Activated naive CD4-positive, alpha-beta T cell treated with anti-CD3 and anti-CD28 coated beads for 36 hours (primary cell): Measurements from ENCODE around the gene MEI4. TPM values are rescaled to one million over a fixed set of nuclear protein-coding genes. Genes with fewer than 3 reads are reported as not detected.
"Not testable (repeated sequence)": the region's sequence is repeated elsewhere in the genome, so short reads cannot be mapped to it uniquely, and the experiment has no call there.

ENCODE experiments used
- CTCF ChIA-PET: fragments of 350-600 bp; sonication (Branson Sonifier 250); formaldehyde crosslinking; loops from one replicate; lab custom pipeline; 2021; ENCODE audit warnings: antibody characterized with exemption; lab: Charles Lee
- DNase-seq: peaks from one replicate; pipeline ENCODE4 v3.0.0-alpha.2; 2020
- H3K27ac Mint-ChIP-seq: one replicate; pipeline ENCODE4 v1.8.0; 2021; ENCODE audit warnings: mild to moderate bottlenecking, mixed read lengths
- H3K27me3 Mint-ChIP-seq: one replicate; pipeline ENCODE4 v1.8.0; 2021; ENCODE audit warnings: low read depth, mixed read lengths
- H3K36me3 Mint-ChIP-seq: one replicate; pipeline ENCODE4 v1.8.0; 2021; ENCODE audit warnings: low read depth, mixed read lengths
- H3K4me1 Mint-ChIP-seq: one replicate; pipeline ENCODE4 v1.8.0; 2021; ENCODE audit warnings: low read depth, mixed read lengths
- H3K4me3 Mint-ChIP-seq: one replicate; pipeline ENCODE4 v1.8.0; 2021; ENCODE audit warnings: mild to moderate bottlenecking, moderate library complexity, mixed read lengths
- H3K9me3 Mint-ChIP-seq: one replicate; pipeline ENCODE4 v1.8.0; 2021; ENCODE audit warnings: mixed read lengths
- intact Hi-C: fragments of 100-400 bp; cut with micrococcal nuclease; formaldehyde crosslinking; loops from one replicate; pipeline ENCODE4 v1.15.1; 2023
- total RNA-seq, 2 experiments: library from RNA; stranded (reverse); gene quantifications; one replicate each; pipeline ENCODE4 v1.2.3, GENCODE V29; 2021

The MEI4 gene
- total RNA-seq, 2 experiments from 2014 or later: not detected

- CTCF ChIA-PET: no interaction called here
- Mint-ChIP-seq H3K27me3 (no peaks in the 10 kb centered on the region), H3K4me1 (no peaks in the 10 kb centered on the region), H3K36me3 (no peaks in the 10 kb centered on the region), H3K4me3 (no peak overlapping the region), H3K27ac (no peak overlapping the region), H3K9me3 (peaks cover 6% of the 10 kb centered on the region)
- DNase-seq: no peak
- intact Hi-C loops: no loop called here
Measured at GRCh38 chr6:77778527-77778926, 125.7 kb downstream of the MEI4 start.

GRCh38 chr6:77786935-77787629, 134.2 kb downstream of the MEI4 start:
- no peaks in the 10 kb centered on the region for H3K36me3 Mint-ChIP-seq
- no peak for DNase-seq
- CTCF ChIA-PET: no interaction called here
- intact Hi-C loops: no loop called here
- H3K4me1 Mint-ChIP-seq: no peaks in the 10 kb centered on the region
- peaks cover 4% of the 10 kb centered on the region for H3K9me3 Mint-ChIP-seq
- no peaks in the 10 kb centered on the region for H3K27me3 Mint-ChIP-seq
- H3K4me3 Mint-ChIP-seq: no peak overlapping the region
- no peak overlapping the region for H3K27ac Mint-ChIP-seq

- Mint-ChIP-seq H3K36me3 (no peaks in the 10 kb centered on the region), H3K27me3 (no peaks in the 10 kb centered on the region), H3K27ac (no peak overlapping the region), H3K4me1 (no peaks in the 10 kb centered on the region), H3K9me3 (peaks cover 14% of the 10 kb centered on the region), H3K4me3 (no peak overlapping the region)
- CTCF ChIA-PET: no interaction called here
- DNase-seq: no peak
- intact Hi-C loops: no loop called here
Measured at GRCh38 chr6:77796824-77797809, 144.3 kb downstream of the MEI4 start.

- CTCF ChIA-PET: interaction anchor here (0.5 kb wide), 1 partner anchor 773 kb away, joined by 3 read pairs; no protein-coding TSS in a partner anchor
- intact Hi-C loops: no loop called here
- no peak for DNase-seq
- Mint-ChIP-seq H3K27me3 (no peaks in the 10 kb centered on the region), H3K27ac (no peak overlapping the region), H3K36me3 (no peaks in the 10 kb centered on the region), H3K4me1 (no peaks in the 10 kb centered on the region), H3K4me3 (no peak overlapping the region), H3K9me3 (no peaks in the 10 kb centered on the region)
Measured at GRCh38 chr6:77812304-77812703, 159.5 kb downstream of the MEI4 start.

GRCh38 chr6:77813090-77813489, 160.3 kb downstream of the MEI4 start:
- Mint-ChIP-seq H3K27me3 (no peaks in the 10 kb centered on the region), H3K36me3 (no peaks in the 10 kb centered on the region), H3K4me1 (no peaks in the 10 kb centered on the region), H3K27ac (no peak overlapping the region), H3K4me3 (no peak overlapping the region), H3K9me3 (no peaks in the 10 kb centered on the region)
- CTCF ChIA-PET: no interaction called here
- DNase-seq: no peak
- intact Hi-C loops: no loop called here

GRCh38 chr6:77814119-77814518, 161.3 kb downstream of the MEI4 start:
- no peak overlapping the region for H3K27ac Mint-ChIP-seq
- CTCF ChIA-PET: no interaction called here
- no peaks in the 10 kb centered on the region for H3K4me1 Mint-ChIP-seq
- no peaks in the 10 kb centered on the region for H3K36me3 Mint-ChIP-seq
- H3K9me3 Mint-ChIP-seq: no peaks in the 10 kb centered on the region
- H3K27me3 Mint-ChIP-seq: no peaks in the 10 kb centered on the region
- intact Hi-C loops: no loop called here
- DNase-seq: no peak
- no peak overlapping the region for H3K4me3 Mint-ChIP-seq

- CTCF ChIA-PET: interaction anchor here (0.7 kb wide), 1 partner anchor 133 kb away, joined by 6 read pairs; no protein-coding TSS in a partner anchor
- Mint-ChIP-seq H3K4me3 (no peak overlapping the region), H3K27ac (no peak overlapping the region), H3K9me3 (no peaks in the 10 kb centered on the region), H3K36me3 (no peaks in the 10 kb centered on the region), H3K27me3 (no peaks in the 10 kb centered on the region), H3K4me1 (no peaks in the 10 kb centered on the region)
- intact Hi-C loops: no loop called here
- no peak for DNase-seq
Measured at GRCh38 chr6:77815531-77815930, 162.7 kb downstream of the MEI4 start.

GRCh38 chr6:77816766-77817270, 164.0 kb downstream of the MEI4 start:
- intact Hi-C loops: no loop called here
- CTCF ChIA-PET: no interaction called here
- Mint-ChIP-seq H3K36me3 (no peaks in the 10 kb centered on the region), H3K27ac (no peak overlapping the region), H3K9me3 (no peaks in the 10 kb centered on the region), H3K27me3 (no peaks in the 10 kb centered on the region), H3K4me1 (no peaks in the 10 kb centered on the region), H3K4me3 (no peak overlapping the region)
- no peak for DNase-seq

GRCh38 chr6:77822265-77822664, 169.4 kb downstream of the MEI4 start:
- no peak overlapping the region for H3K4me3 Mint-ChIP-seq
- CTCF ChIA-PET: no interaction called here
- no peaks in the 10 kb centered on the region for H3K4me1 Mint-ChIP-seq
- no peak overlapping the region for H3K27ac Mint-ChIP-seq
- H3K27me3 Mint-ChIP-seq: no peaks in the 10 kb centered on the region
- no peaks in the 10 kb centered on the region for H3K36me3 Mint-ChIP-seq
- no peaks in the 10 kb centered on the region for H3K9me3 Mint-ChIP-seq
- no peak for DNase-seq
- intact Hi-C loops: no loop called here

- Mint-ChIP-seq H3K36me3 (no peaks in the 10 kb centered on the region), H3K4me3 (no peak overlapping the region), H3K9me3 (no peaks in the 10 kb centered on the region), H3K4me1 (no peaks in the 10 kb centered on the region), H3K27me3 (no peaks in the 10 kb centered on the region), H3K27ac (no peak overlapping the region)
- intact Hi-C loops: no loop called here
- CTCF ChIA-PET: interaction anchor here (0.6 kb wide), 1 partner anchor 168 kb away, joined by 8 read pairs; no protein-coding TSS in a partner anchor
- DNase-seq: no peak
Measured at GRCh38 chr6:77825204-77825603, 172.4 kb downstream of the MEI4 start.

GRCh38 chr6:77829736-77830135, 176.9 kb downstream of the MEI4 start:
- Mint-ChIP-seq H3K4me3 (no peak overlapping the region), H3K27me3 (no peaks in the 10 kb centered on the region), H3K36me3 (no peaks in the 10 kb centered on the region), H3K4me1 (no peaks in the 10 kb centered on the region), H3K27ac (no peak overlapping the region), H3K9me3 (no peaks in the 10 kb centered on the region)
- CTCF ChIA-PET: no interaction called here
- no peak for DNase-seq
- intact Hi-C loops: no loop called here

GRCh38 chr6:77833749-77834148, 180.9 kb downstream of the MEI4 start:
- H3K27ac Mint-ChIP-seq, CTCF ChIA-PET, DNase-seq, H3K27me3 Mint-ChIP-seq, H3K9me3 Mint-ChIP-seq, H3K4me1 Mint-ChIP-seq, H3K36me3 Mint-ChIP-seq, H3K4me3 Mint-ChIP-seq, intact Hi-C loops: not testable (repeated sequence)
